GM12865 (cell line): Measurements from ENCODE around the gene SPATA2.

ENCODE experiments used
- DNase-seq: peaks from one replicate; pipeline ENCODE4 v3.0.0; 2010; ENCODE audit warnings: low read depth
- H3K4me3 ChIP-seq: 2 replicates; pipeline ENCODE4 v1.5.1; 2011; ENCODE audit warnings: mild to moderate bottlenecking, low read depth, low read length, control low read depth
- TF ChIP-seq, protein P1 (sequence below): IDR thresholded peaks from 2 replicates; pipeline ENCODE4 v1.5.1; 2011; ENCODE audit warnings: low read length, control low read depth, low read depth, inconsistent platforms; ENCODE audit not compliant: insufficient read depth; ENCODE audit errors: missing control alignments

SPATA2 gene

GRCh38 chr20:49916146-49917002, 1.0 kb upstream of the SPATA2 start:
- TF ChIP-seq, protein P1, sequence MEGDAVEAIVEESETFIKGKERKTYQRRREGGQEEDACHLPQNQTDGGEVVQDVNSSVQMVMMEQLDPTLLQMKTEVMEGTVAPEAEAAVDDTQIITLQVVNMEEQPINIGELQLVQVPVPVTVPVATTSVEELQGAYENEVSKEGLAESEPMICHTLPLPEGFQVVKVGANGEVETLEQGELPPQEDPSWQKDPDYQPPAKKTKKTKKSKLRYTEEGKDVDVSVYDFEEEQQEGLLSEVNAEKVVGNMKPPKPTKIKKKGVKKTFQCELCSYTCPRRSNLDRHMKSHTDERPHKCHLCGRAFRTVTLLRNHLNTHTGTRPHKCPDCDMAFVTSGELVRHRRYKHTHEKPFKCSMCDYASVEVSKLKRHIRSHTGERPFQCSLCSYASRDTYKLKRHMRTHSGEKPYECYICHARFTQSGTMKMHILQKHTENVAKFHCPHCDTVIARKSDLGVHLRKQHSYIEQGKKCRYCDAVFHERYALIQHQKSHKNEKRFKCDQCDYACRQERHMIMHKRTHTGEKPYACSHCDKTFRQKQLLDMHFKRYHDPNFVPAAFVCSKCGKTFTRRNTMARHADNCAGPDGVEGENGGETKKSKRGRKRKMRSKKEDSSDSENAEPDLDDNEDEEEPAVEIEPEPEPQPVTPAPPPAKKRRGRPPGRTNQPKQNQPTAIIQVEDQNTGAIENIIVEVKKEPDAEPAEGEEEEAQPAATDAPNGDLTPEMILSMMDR, result no peak
- H3K4me3 ChIP-seq, result peak overlapping the region; percentile 94
- peak; percentile 82 for DNase-seq

DNA sequence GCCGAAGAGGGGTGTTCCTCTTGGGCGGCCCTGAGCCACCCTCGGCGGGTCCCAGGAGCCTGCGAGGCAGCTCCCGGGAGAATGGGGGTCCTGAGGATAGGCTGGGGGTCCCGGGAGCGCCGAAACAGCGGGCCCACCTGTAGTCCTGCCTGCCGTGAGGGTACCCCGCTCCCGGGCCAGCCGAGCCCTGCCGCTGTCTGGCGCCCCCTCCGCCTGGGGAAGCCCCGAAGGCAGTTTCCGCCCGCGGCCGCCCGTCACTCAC, 280 bp downstream of the SPATA2 start:
- TF ChIP-seq, protein P1, result peak; percentile 7
- no peak for DNase-seq
- H3K4me3 ChIP-seq, result peak overlapping the region; percentile 94

GRCh38 chr20:49914310-49915117, 815 bp downstream of the SPATA2 start:
- DNase-seq, result peak; percentile 28

GRCh38 chr20:49913399-49914047, 1.8 kb downstream of the SPATA2 start:
- TF ChIP-seq, protein P1, result no peak
- DNase-seq, result no peak
- H3K4me3 ChIP-seq, result peak overlapping the region; percentile 94; the same call in 1 of the 2 replicates

More at GRCh38 chr20:49914310-49915117, 815 bp downstream of the SPATA2 start:
- peak overlapping the region; percentile 94 for H3K4me3 ChIP-seq
- TF ChIP-seq, protein P1, result no peak

GRCh38 chr20:49910340-49910706, 5.0 kb downstream of the SPATA2 start:
- no peak overlapping the region for H3K4me3 ChIP-seq
- TF ChIP-seq, protein P1, result no peak
- DNase-seq, result no peak

DNA sequence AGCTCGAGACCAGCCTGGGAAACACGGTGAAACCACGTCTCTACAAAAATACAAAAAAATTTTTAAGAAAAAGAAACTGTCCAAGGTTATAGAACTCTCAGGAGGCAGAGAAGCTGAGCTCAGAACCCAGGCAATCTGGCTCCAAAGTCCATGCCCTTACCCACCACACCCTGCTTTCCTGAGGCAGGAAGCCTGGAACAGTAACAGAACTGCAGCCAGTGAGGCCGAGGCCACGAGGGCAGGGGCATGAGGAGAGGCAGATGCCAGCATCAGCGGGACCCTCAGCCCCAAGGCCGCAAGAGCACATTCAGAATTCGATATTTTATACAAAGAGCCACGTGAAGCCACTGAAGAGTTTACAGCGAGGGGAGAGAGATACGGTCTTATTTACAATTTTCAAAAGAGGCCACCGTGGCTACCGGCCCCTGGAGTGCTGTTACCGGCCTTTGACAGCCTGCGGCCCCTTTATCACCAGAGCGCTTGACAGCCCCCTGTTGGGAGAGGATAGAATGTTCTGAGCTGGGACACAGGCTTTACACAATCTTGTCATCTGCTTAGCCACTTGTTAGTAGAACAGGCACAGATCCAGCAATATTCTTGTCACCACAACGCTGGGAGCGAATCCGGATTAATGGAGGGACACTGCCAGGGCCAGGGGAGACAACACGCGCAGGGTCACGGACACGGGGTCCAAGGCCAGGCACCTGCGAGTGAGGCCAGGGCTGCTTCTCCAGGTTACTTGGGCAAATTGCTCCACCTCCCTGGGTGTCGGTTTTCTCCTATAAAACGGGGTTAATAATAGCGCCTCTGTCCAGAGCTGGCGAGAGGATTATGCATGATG, 5.6 kb downstream of the SPATA2 start:
- no peak for DNase-seq
- H3K4me3 ChIP-seq, result no peak overlapping the region
- TF ChIP-seq, protein P1, result no peak
